Liver (tissue), 9 donors: Measurements from ENCODE around the gene C16orf92. TPM values are rescaled to one million over a fixed set of nuclear protein-coding genes. Genes with fewer than 3 reads are reported as not detected.

Experiments
- DNase-seq: peaks from one replicate; pipeline ENCODE4 v3.0.0-alpha.2; 2017; ENCODE audit warnings: low spot score
- H3K27ac ChIP-seq, 2 donors: one replicate each; pipeline ENCODE4 v1.7.0; 2013; ENCODE audit warnings: inconsistent platforms in 2 of 2, low read length in 2 of 2, control low read depth in 1 of 2, low read depth in 1 of 2, mild to moderate bottlenecking in 1 of 2
- H3K27me3 ChIP-seq, 4 donors: one replicate each; pipeline versions ENCODE4 v1.6.1 to v1.7.0; 2013; ENCODE audit warnings: low read length in 3 of 4, inconsistent platforms in 1 of 4, mild to moderate bottlenecking in 1 of 4, moderate library complexity in 1 of 4; ENCODE audit not compliant: control insufficient read depth in 4 of 4, insufficient read depth in 4 of 4
- H3K36me3 ChIP-seq, 4 donors: one replicate each; pipeline versions ENCODE4 v1.6.1 to v1.7.0; 2013; ENCODE audit warnings: low read length in 3 of 4, mild to moderate bottlenecking in 3 of 4, low read depth in 1 of 4, moderate library complexity in 1 of 4; ENCODE audit not compliant: control insufficient read depth in 4 of 4, insufficient read depth in 3 of 4
- H3K4me1 ChIP-seq, 4 donors: one replicate each; pipeline versions ENCODE4 v1.6.1 to v1.7.0; 2013; ENCODE audit warnings: low read length in 3 of 4, mild to moderate bottlenecking in 3 of 4, moderate library complexity in 1 of 4; ENCODE audit not compliant: control insufficient read depth in 4 of 4, insufficient read depth in 4 of 4
- H3K4me3 ChIP-seq, 3 donors: one replicate each; pipeline versions ENCODE4 v1.6.1 to v1.7.0; 2013; ENCODE audit warnings: low read length in 3 of 3, control low read depth in 1 of 3, low read depth in 1 of 3, mild to moderate bottlenecking in 1 of 3
- H3K9ac ChIP-seq, 2 donors: one replicate each; pipeline ENCODE4 v1.7.0; 2013; ENCODE audit warnings: low read length in 2 of 2, mild to moderate bottlenecking in 2 of 2, moderate library complexity in 2 of 2, control low read depth in 1 of 2, low read depth in 1 of 2
- H3K9me3 ChIP-seq, 4 donors: one replicate each; pipeline versions ENCODE4 v1.6.1 to v1.7.0; 2013; ENCODE audit warnings: low read length in 3 of 4; ENCODE audit not compliant: control insufficient read depth in 4 of 4
- FOXA1 ChIP-seq: IDR thresholded peaks from 2 replicates; pipeline ENCODE4 v1.6.1; 2016; ENCODE audit warnings: antibody characterized with exemption
- FOXA2 ChIP-seq: IDR thresholded peaks from 2 replicates; pipeline ENCODE4 v1.6.1; 2016; ENCODE audit warnings: antibody characterized with exemption
- HNF4A ChIP-seq, 2 donors: conservative IDR thresholded peaks; 2 replicates each; pipeline ENCODE4 v1.6.1; 2016; ENCODE audit warnings: antibody characterized with exemption in 2 of 2, mild to moderate bottlenecking in 2 of 2
- HNF4G ChIP-seq: IDR thresholded peaks from 2 replicates; pipeline ENCODE4 v1.6.1; 2016; ENCODE audit warnings: antibody characterized with exemption
- JUND ChIP-seq, 2 donors: IDR thresholded peaks; 2 replicates each; pipeline ENCODE4 v1.6.1; 2016; ENCODE audit warnings: antibody characterized with exemption in 2 of 2
- NR2F2 ChIP-seq: IDR thresholded peaks from 2 replicates; pipeline ENCODE4 v1.6.1; 2016; ENCODE audit warnings: antibody characterized with exemption
- RAD21 ChIP-seq, 2 donors: IDR thresholded peaks; 2 replicates each; pipeline ENCODE4 v1.6.1; 2016; ENCODE audit warnings: antibody characterized with exemption in 2 of 2, mild to moderate bottlenecking in 2 of 2
- RXRA ChIP-seq, 2 donors: IDR thresholded peaks; 2 replicates each; pipeline ENCODE4 v1.6.1; 2017 to 2018; ENCODE audit warnings: antibody characterized with exemption in 2 of 2, mild to moderate bottlenecking in 1 of 2
- SP1 ChIP-seq: IDR thresholded peaks from 2 replicates; pipeline ENCODE4 v1.6.1; 2018; ENCODE audit warnings: antibody characterized with exemption, mild to moderate bottlenecking
- TAF1 ChIP-seq: conservative IDR thresholded peaks from 2 replicates; pipeline ENCODE4 v1.6.1; 2016; ENCODE audit warnings: antibody characterized with exemption, mild to moderate bottlenecking
- WGBS: extraction: QIAGEN DNeasy Blood & Tissue Kit; methylation state at CpG from one replicate; pipeline ENCODE4 v1.1.7; 2013; 5-methylcytosine and 5-hydroxymethylcytosine counted together
- polyA plus RNA-seq, 2 donors: library from polyadenylated mRNA; stranded (reverse) in 1 of 2; unstranded in 1 of 2; fragments of 200-250 nt in 1 of 2; fragments of >200 nt in 1 of 2; fragmentation: Nextera tagmentation in 1 of 2; extraction: Ambion mirVana in 1 of 2; gene quantifications; one replicate each; pipeline versions ENCODE4 v1.2.1 to v1.2.3, GENCODE V29; 2013 to 2015
- total RNA-seq, 2 donors: library from RNA; depleted of rRNA; stranded (reverse); fragments of >200 nt; gene quantifications; one replicate each; pipeline ENCODE4 v1.2.3, GENCODE V29; 2014
- TF ChIP-seq, protein P1 (sequence below): IDR thresholded peaks from 2 replicates; pipeline ENCODE4 v1.6.1; 2016; ENCODE audit warnings: antibody characterized with exemption
- TF ChIP-seq, protein P2 (sequence below): IDR thresholded peaks from 2 replicates; pipeline ENCODE4 v1.6.1; 2016; ENCODE audit warnings: antibody characterized with exemption
- TF ChIP-seq, protein P3 (sequence below): IDR thresholded peaks from 2 replicates; pipeline ENCODE4 v1.6.1; 2016; ENCODE audit warnings: antibody characterized with exemption, mild to moderate bottlenecking
- donor health status: healthy.
- donor health status: healthy.
- donor health status: healthy.
- donor health status: healthy.
- donor health status: healthy.

Gene C16orf92
- total and polyA plus RNA-seq, 4 donors, result not detected

DNA sequence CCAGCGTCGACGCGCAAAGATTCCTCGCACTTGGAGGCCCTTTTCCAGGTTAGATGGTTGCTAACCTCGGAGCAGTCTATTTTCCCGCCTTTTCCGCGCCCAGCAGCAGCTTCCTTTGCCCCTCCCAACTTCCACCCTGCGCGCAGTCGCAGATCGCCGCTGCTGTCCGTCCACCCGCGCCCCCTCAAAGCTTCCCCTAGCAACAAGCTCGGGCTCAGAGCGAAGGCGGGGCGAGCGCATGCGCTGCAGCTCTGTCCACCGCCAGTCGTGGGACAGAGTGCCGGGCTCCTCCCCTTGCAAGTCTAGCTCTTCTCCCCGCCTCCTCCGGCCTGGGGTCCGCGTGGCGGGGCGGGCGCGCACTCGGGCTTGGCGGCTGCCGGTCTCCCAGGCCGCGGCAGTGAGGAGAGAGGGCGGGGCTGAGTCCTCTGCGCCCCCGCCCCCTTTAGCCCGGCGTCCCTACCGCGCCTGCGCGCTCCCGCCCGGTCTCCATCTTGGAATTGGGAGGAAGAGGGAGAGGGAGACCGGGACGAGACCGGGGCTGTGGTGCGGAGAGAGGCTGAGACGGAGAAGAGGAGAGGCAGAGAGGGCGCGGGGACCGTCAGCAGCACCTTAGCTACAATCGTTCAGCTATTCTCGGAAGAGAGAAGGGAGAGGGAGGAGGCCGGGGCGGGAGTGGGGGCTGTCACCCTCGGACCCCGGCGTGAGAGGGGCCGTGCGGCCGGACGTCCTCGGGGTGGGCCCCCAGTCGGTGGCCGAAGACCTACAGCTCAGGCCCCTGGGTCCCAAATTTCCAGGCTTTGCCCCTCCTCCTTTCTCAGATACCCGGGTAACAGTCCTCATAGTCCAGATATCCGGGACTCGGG is 49.4 kb upstream of the C16orf92 start, which contains the start of gene TAOK2 (continued):
- TF ChIP-seq, protein P1, sequence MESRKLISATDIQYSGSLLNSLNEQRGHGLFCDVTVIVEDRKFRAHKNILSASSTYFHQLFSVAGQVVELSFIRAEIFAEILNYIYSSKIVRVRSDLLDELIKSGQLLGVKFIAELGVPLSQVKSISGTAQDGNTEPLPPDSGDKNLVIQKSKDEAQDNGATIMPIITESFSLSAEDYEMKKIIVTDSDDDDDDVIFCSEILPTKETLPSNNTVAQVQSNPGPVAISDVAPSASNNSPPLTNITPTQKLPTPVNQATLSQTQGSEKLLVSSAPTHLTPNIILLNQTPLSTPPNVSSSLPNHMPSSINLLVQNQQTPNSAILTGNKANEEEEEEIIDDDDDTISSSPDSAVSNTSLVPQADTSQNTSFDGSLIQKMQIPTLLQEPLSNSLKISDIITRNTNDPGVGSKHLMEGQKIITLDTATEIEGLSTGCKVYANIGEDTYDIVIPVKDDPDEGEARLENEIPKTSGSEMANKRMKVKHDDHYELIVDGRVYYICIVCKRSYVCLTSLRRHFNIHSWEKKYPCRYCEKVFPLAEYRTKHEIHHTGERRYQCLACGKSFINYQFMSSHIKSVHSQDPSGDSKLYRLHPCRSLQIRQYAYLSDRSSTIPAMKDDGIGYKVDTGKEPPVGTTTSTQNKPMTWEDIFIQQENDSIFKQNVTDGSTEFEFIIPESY, result no peak
- TF ChIP-seq FOXA2 (no peak), HNF4A (conservative IDR thresholded peaks at IDR 0.05) (no peak), JUND (IDR thresholded peaks at IDR 0.05) (no peak), FOXA1 (no peak), NR2F2 (no peak), RXRA (IDR thresholded peaks at IDR 0.05) (no peak), RAD21 (IDR thresholded peaks at IDR 0.05) (peak; percentile 20 to 52), SP1 (peak; percentile 57)
- TF ChIP-seq, protein P2, sequence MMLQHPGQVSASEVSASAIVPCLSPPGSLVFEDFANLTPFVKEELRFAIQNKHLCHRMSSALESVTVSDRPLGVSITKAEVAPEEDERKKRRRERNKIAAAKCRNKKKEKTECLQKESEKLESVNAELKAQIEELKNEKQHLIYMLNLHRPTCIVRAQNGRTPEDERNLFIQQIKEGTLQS, result no peak

DNA sequence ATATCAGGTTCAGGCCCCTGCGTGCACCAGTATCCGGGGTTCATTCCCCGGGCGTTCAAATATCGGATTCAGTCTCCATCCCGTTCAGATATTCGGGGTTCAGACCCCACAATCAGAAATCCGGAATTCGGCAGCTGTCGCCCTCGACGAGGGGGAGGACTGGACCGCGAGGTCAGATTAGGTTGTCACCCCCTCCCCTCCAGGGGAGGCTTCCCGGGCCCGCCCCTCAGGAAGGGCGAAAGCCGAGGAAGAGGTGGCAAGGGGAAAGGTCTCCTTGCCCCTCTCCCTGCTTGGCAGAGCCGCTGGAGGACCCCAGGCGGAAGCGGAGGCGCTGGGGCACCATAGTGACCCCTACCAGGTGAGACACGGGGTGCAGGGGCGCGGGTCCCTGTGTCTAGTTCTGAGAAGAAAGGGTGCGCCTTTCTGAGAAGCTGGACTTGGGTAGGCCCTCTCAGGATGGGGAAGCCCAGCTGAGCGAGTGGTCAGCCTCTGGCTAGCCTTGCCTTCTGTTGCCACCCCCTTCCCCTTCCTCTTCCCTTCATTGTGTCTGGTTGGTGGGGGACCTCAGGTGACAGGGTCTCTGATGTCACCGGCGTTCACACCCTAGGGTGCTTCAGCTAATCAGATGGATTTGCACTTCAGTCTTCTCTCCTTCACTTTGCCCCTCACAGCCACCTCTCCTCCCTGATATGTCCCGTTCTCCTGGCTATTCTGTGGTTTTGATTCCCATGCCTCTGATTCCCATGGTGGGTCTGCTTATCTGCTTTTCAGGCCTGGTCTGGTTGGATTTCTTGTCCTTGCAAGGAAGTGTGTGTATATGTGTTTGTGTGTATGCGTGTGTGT is 48.5 kb upstream of the C16orf92 start:
- Histone ChIP-seq H3K9ac (peak overlapping the region; percentile 74 to 87), H3K9me3 (no peaks in the 10 kb centered on the region), H3K27me3 (no peaks in the 10 kb centered on the region), H3K4me3 (peak overlapping the region; percentile 67 to 87 (median 81)), H3K27ac (peak overlapping the region; percentile 69 to 76), H3K4me1 (peaks cover 3 to 30% (median 24%) of the 10 kb centered on the region in 4 donors), H3K36me3 (peaks cover 2 to 26% (median 15%) of the 10 kb centered on the region in 4 donors)
- 4% methylated on average over 31 of the region's 31 CpGs for WGBS
- TF ChIP-seq, protein P2, result no peak
- TF ChIP-seq SP1, result peak; percentile 14
- peak; percentile 26 for TF ChIP-seq NR2F2
- DNase-seq, result no peak

DNA sequence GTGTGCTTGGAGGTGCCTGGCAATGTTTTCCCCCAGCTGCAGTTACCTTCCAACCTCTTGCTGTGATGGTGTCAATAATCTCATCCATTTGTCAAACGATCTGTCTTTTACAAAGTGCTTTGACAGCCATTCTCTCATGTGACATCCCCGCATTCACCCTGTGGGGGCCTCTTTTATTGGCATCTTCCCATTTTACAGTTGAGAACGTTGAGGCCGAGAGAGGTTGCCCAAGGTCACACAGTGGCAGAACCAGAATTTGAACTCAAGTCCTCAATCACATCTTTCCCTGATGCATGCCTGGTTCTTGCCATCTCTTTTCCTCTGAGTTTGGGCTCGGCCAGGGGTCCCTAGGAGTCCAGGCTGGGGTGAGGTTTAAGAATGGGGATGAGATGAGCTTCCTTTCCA is 47.9 kb upstream of the C16orf92 start:
- Histone ChIP-seq H3K27me3 (no peaks in the 10 kb centered on the region), H3K27ac (peak overlapping the region in 1 of 2 donors; percentile 69), H3K4me3 (peak overlapping the region; percentile 67 to 87 (median 81)), H3K36me3 (peaks cover 3 to 29% (median 20%) of the 10 kb centered on the region in 4 donors), H3K9me3 (no peaks in the 10 kb centered on the region), H3K9ac (peak overlapping the region in 1 of 2 donors; percentile 74), H3K4me1 (peaks cover 3 to 30% (median 24%) of the 10 kb centered on the region in 4 donors)
- DNase-seq, result no peak
- TF ChIP-seq HNF4A (conservative IDR thresholded peaks at IDR 0.05) (no peak), RAD21 (IDR thresholded peaks at IDR 0.05) (no peak), HNF4G (no peak), SP1 (no peak), TAF1 (no peak)
- TF ChIP-seq, protein P3, sequence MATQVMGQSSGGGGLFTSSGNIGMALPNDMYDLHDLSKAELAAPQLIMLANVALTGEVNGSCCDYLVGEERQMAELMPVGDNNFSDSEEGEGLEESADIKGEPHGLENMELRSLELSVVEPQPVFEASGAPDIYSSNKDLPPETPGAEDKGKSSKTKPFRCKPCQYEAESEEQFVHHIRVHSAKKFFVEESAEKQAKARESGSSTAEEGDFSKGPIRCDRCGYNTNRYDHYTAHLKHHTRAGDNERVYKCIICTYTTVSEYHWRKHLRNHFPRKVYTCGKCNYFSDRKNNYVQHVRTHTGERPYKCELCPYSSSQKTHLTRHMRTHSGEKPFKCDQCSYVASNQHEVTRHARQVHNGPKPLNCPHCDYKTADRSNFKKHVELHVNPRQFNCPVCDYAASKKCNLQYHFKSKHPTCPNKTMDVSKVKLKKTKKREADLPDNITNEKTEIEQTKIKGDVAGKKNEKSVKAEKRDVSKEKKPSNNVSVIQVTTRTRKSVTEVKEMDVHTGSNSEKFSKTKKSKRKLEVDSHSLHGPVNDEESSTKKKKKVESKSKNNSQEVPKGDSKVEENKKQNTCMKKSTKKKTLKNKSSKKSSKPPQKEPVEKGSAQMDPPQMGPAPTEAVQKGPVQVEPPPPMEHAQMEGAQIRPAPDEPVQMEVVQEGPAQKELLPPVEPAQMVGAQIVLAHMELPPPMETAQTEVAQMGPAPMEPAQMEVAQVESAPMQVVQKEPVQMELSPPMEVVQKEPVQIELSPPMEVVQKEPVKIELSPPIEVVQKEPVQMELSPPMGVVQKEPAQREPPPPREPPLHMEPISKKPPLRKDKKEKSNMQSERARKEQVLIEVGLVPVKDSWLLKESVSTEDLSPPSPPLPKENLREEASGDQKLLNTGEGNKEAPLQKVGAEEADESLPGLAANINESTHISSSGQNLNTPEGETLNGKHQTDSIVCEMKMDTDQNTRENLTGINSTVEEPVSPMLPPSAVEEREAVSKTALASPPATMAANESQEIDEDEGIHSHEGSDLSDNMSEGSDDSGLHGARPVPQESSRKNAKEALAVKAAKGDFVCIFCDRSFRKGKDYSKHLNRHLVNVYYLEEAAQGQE, result no peak
- 67% methylated on average over 5 of the region's 5 CpGs for WGBS
